ENCODE measurements around the gene TIE1.

- TF ChIP-seq CTCF (IDR thresholded peaks at IDR 0.05) (no peak), POLR2A (IDR thresholded peaks at IDR 0.05) (no peak)
Observed at GRCh38 chr1:43312212-43312623, 11.4 kb downstream of the TIE1 start.
